ENCODE data around the gene CPM.

The CPM gene

DNA sequence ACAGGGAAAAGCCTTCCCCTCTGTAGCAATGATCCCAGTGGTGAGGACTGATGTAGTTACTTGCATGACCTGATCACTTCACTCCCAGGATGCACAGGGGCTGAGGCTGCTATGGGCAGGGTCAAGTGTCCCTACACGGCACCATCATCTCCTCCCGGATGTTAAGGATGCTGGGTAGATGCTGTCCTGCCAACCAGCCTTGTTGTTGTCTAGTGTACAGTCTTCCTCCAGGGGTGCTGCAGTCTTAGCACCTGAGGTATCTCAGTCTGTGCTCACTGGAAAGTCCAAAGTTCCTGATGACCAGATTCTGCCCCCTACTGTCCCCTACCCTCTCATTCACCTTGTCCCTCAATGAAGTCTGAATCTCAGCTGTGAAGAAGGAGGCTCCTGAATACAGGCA lies 20.1 kb downstream of the CPM start:
- no peak for DNase-seq (ENCODE audit: low spot score)
- TF ChIP-seq, protein P1, sequence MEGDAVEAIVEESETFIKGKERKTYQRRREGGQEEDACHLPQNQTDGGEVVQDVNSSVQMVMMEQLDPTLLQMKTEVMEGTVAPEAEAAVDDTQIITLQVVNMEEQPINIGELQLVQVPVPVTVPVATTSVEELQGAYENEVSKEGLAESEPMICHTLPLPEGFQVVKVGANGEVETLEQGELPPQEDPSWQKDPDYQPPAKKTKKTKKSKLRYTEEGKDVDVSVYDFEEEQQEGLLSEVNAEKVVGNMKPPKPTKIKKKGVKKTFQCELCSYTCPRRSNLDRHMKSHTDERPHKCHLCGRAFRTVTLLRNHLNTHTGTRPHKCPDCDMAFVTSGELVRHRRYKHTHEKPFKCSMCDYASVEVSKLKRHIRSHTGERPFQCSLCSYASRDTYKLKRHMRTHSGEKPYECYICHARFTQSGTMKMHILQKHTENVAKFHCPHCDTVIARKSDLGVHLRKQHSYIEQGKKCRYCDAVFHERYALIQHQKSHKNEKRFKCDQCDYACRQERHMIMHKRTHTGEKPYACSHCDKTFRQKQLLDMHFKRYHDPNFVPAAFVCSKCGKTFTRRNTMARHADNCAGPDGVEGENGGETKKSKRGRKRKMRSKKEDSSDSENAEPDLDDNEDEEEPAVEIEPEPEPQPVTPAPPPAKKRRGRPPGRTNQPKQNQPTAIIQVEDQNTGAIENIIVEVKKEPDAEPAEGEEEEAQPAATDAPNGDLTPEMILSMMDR (IDR thresholded peaks at IDR 0.05; ENCODE audit: extremely low read depth, insufficient read depth, missing control alignments) = no peak
- in situ Hi-C loops (cut with MboI; ENCODE audit: low pct_unique_long_range_greater_than_20kb, low sequenced_read_pairs, unreplicated experiment) = no loop called here

- in situ Hi-C loops (cut with MboI; ENCODE audit: low pct_unique_long_range_greater_than_20kb, low sequenced_read_pairs, unreplicated experiment) = no loop called here
- TF ChIP-seq, protein P1 (IDR thresholded peaks at IDR 0.05; ENCODE audit: extremely low read depth, insufficient read depth, missing control alignments) = no peak
- no peak for DNase-seq (ENCODE audit: low spot score)
Measured at GRCh38 chr12:68911197-68911718, 21.7 kb downstream of the CPM start.

- in situ Hi-C loops (cut with MboI; ENCODE audit: low pct_unique_long_range_greater_than_20kb, low sequenced_read_pairs, unreplicated experiment) = no loop called here
- TF ChIP-seq, protein P1 (IDR thresholded peaks at IDR 0.05; ENCODE audit: extremely low read depth, insufficient read depth, missing control alignments) = no peak
- DNase-seq (ENCODE audit: low spot score) = no peak
Measured at GRCh38 chr12:68910128-68910527, 22.8 kb downstream of the CPM start.

DNA sequence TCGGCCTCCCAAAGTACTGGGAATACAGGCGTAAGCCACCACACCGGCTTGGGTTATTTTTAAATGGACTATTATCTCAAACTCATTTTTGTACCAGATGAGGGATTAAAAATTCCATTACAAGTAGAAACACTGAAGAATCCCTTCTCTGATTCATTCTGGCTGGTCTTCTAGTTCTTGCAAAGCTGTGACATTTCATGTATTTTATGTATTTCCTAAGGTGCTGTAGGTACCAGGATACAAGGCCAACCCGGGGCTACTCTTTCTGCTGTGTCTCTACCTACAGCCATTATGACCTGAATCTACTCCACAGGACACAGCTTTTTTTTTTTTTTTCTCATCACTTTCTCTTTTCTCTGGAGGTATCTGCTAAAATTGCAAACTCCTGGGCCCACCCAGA lies 24.9 kb downstream of the CPM start:
- in situ Hi-C loops (cut with MboI; ENCODE audit: low pct_unique_long_range_greater_than_20kb, low sequenced_read_pairs, unreplicated experiment) = no loop called here
- no peak for DNase-seq (ENCODE audit: low spot score)
- TF ChIP-seq, protein P1 (IDR thresholded peaks at IDR 0.05; ENCODE audit: extremely low read depth, insufficient read depth, missing control alignments) = no peak

- TF ChIP-seq, protein P1 (IDR thresholded peaks at IDR 0.05; ENCODE audit: extremely low read depth, insufficient read depth, missing control alignments) = no peak
- in situ Hi-C loops (cut with MboI; ENCODE audit: low pct_unique_long_range_greater_than_20kb, low sequenced_read_pairs, unreplicated experiment) = no loop called here
- DNase-seq (ENCODE audit: low spot score) = no peak
Measured at GRCh38 chr12:68905733-68906132, 27.2 kb downstream of the CPM start.

DNA sequence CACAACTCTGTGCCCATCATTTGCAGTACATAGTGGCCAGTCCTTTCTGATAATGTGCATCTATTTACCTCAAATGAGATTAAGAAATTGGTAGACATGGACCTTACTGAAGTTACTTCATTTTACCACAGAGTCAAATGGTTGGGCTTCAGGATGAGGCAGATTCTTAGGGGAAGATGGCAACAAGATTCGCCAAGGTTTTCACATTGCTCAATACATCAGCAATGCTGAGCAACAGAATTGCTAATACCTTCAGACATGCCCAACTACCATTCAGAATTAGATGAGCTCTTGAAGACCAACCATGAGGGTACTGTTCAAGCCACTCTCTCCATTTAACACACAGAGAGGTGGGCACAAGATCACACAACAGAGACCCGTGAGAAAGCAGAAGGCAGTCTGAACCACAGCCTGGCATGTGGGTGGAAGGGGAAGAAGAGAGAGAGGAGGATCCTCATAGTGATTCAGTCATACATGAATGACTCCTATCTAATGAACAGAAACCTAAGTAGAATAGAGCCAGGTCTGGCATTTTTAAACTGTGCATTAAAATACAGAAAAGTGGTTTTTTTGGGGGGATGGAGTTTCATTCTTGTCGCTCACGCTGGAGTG lies 28.5 kb downstream of the CPM start:
- in situ Hi-C loops (cut with MboI; ENCODE audit: low pct_unique_long_range_greater_than_20kb, low sequenced_read_pairs, unreplicated experiment) = no loop called here
- no peak for DNase-seq (ENCODE audit: low spot score)
- TF ChIP-seq, protein P1 (IDR thresholded peaks at IDR 0.05; ENCODE audit: extremely low read depth, insufficient read depth, missing control alignments) = no peak
